GM19023 (cell line): Measurements from ENCODE around the gene SLF2.

Experiments
- ATAC-seq: cut with Tn5 transposase; IDR thresholded peaks from one replicate; pipeline ENCODE4 v1.9.1; 2021; ENCODE audit warnings: mild to moderate bottlenecking, moderate library complexity; ENCODE audit not compliant: unreplicated experiment

SLF2 gene

DNA sequence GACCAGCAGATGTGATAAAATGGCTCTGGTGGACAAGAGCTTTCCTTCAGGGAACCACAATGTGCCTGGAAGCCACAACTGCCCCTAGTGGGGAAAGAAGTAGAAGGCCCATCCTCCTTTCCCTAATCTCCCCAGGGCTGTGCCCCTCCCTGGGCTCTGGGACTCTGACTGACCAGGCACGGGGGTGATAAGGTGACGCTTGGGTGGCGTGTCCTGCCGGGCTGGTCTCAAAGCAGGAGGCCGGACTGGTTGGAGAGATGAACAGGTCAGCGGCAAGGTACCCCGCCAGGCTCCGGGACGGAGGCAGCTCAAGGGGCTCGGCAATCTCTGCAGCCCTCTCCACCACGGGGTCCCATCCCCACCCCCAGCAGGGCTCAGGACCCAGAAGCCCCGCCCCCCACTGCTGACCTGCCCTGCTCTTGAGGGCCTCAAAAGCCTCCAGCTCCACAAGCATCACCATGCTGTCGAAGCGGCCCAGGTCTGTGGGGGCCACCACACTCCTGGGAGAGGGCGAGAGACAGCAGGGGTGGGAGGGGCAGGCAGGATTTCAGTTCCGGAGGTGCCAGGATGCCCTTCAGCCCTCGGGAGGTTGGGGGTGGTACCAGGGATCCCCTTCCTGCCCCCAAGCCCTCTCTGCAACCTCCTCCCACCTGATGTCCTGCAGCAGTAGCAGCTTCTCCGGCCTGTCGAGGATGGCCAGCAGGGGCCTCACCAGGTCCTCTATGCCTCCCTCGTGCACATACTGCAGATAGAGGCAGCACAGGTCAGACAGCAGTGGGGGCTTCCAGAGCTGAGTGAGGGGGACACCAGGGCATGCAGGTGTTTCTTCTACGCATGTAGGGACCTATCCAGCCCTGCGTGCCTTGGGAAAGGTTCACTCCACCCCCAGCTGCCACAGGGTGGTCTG lies 99.0 kb downstream of the SLF2 start:
- ATAC-seq = no peak

DNA sequence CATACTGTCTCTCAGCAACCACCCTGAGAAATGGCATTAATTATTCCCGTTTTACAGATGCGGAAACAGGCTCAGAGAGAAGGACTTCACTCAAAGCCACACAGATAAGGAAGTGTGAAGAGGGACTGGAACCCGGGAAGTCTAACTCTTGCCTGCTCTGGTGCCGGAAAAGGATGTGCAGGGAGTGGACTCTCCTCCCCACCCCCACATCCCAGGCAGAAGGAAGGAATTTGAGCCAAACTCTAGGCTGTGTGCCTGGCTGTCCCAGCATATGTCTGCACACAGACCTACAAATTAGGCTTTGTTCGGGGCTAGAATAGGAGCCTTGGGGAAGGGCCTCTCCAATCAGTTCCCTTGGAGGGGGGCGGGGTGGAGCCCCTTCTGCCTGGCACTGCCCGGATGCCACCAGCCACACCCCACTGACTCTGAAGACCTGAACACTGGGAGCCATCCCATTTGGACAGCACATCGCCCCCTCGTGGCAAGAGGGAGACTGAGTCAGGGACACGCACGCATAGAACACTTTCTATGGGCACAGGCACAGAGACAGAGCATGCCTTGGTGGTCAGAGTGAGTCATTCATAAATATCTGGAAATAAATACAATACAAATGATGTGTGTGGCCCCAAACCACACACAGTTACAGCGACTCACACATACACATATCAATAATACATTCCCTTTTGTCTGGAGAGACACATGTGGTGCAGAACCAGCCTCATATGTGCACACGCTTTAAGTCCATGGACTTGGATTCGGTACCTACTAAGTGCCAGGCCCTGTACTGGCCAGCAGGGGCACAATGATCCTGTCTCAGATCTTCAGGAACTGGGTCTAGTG lies 100.0 kb downstream of the SLF2 start:
- peak; percentile 61 for ATAC-seq

DNA sequence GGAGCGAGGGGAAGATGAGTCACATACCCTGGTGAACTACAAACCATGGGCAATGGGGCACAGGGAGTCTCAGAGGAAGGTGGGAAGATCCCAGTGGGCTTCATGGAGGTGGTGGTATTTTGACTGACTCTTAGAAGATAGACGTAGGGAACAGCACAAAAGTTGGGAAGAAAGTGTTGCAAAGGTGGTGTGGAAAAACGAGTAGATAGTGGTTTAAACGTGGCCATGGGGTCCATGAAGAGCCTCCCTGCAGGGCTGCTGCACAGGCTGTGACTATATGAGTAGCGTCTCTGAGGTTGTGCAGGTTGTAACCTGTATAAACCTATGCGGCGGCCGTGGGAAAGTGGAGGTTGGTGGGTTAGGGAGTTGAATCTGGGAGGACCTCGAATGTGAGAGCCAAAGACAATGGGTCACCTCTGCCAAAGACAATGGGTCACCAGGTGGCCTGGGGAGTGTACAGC lies 100.6 kb downstream of the SLF2 start:
- ATAC-seq = no peak

DNA sequence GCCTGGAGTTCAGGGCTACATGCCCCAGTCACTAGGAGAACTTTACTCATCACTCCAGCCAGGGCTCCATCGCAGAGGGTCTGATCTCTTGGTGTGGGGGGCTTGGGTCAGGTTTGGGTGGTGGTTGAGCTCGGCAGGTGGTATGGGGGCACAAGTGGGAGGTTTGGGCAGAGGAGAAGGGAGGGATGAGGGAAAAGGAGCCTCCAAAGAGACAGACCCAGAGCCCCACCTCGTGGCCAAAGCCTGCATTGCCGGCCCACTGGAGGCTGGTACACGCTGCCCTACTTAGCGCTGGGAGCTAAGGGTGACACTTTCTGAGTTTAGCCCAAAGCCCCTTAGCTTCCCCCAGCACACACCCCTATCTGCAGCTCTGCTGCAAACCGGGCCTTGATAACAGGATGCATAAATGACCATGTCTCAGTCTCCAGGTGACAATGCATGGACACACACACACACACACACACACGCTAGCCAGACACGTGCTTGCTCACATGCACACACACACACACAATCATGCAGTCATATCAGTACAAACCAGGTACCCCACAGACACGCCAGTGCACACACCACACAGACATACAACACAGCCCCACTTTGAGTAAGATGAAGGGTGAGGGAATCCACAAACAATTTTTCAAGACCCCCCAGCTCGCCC lies 101.6 kb downstream of the SLF2 start:
- ATAC-seq = no peak
